Chondrocyte (in vitro differentiated cells): ENCODE data around the gene CABP7. TPM values are rescaled to one million over a fixed set of nuclear protein-coding genes. Genes with fewer than 3 reads are reported as not detected.

Experiments used
- DNase-seq: peaks from one replicate; pipeline ENCODE4 v3.0.0; 2021; ENCODE audit warnings: mixed read lengths, low spot score
- H3K27ac Mint-ChIP-seq: one replicate; pipeline ENCODE4 v1.8.0; 2021; ENCODE audit warnings: mild to moderate bottlenecking, moderate library complexity, mixed read lengths; ENCODE audit not compliant: unreplicated experiment
- H3K27me3 Mint-ChIP-seq: 2 replicates; pipeline ENCODE4 v1.8.0; 2021; ENCODE audit warnings: low read depth, mixed read lengths
- H3K36me3 Mint-ChIP-seq: 2 replicates; pipeline ENCODE4 v1.8.0; 2021; ENCODE audit warnings: low read depth, mixed read lengths
- H3K4me1 Mint-ChIP-seq: 2 replicates; pipeline ENCODE4 v1.8.0; 2021; ENCODE audit warnings: low read depth, mild to moderate bottlenecking, mixed read lengths
- H3K4me3 Mint-ChIP-seq: one replicate; pipeline ENCODE4 v1.8.0; 2021; ENCODE audit warnings: mild to moderate bottlenecking, moderate library complexity, mixed read lengths; ENCODE audit not compliant: unreplicated experiment
- H3K9me3 Mint-ChIP-seq: 2 replicates; pipeline ENCODE4 v1.8.0; 2021; ENCODE audit warnings: low read depth, mixed read lengths
- total RNA-seq: library from RNA; stranded (reverse); gene quantifications from 3 replicates; pipeline ENCODE4 v1.2.1, GENCODE V29; 2021
- TF ChIP-seq, protein P1 (sequence below): fragments of 200-600 bp; sonication (generic); IDR thresholded peaks from 2 replicates; pipeline ENCODE4 v1.5.0; 2021; ENCODE audit warnings: antibody characterized with exemption, mild to moderate bottlenecking, moderate library complexity

Gene CABP7
- total RNA-seq, 1 donor from 2014 or later, result not detected

DNA sequence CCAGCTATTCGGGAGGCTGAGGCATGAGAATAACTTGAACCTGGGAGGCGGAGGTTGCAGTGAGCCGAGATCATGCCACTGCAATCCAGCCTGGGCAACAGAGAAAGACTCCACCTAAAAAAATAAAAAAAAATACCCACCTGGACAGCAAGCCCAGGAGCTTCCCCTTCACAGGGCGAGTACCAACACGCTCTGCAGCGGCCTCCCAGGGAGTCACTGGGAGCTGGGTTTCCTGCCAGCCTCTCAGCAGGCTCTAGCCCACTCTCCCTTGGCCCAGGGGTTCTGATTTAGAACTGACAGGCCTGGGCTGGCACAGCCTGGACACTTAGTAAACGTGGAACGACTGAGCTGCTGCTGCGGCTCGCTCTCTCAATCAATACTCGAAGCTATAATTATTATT lies 2.0 kb upstream of the CABP7 start:
- Mint-ChIP-seq H3K4me1 (no peaks in the 10 kb centered on the region), H3K27ac (no peak overlapping the region)

DNA sequence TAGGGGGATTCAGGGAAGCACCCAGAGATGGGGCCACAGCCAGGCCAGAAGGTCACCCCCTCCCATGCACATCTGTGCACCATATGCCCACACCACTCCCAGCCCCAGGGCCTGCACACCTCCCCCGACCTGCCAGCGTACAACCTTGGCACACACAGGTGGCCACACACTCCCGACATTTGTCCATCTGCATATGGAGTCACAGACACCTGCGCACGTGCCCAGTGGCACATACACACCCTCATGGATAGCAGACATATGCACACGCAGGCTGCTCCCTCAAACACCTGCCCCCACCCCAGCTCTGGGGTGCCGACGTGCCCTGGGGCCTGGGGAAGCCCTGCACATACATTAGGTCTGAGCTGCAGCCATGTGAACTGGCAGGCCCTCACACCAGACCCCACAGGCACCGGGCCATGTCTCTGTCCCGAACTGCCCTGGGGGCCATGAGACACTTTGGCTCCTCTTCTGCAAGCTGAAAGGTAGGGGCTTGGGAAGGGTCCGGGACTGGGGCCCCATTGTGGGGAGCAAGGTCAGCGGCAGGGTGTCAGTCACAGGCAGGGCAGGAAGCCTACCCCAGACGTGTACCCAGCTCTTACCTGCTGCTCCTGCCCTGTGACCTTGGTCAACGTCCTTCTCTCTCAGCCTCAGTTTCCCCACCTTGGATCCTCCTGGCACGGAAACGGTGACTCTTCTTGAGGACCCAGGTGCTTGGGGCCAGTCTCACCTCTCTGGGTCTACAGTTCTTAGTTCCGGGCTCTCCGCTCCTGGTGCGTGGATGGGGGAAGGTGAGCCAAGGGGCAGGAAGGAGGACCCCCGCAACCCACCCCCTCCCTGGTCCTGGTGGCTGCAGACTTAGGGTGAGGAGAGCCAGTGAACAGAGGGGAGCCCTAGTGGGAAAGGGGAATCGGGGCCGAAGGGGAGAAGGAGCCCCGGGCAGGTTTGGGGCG lies 579 bp upstream of the CABP7 start:
- Mint-ChIP-seq H3K36me3 (no peaks in the 10 kb centered on the region), H3K27ac (no peak overlapping the region), H3K9me3 (peaks cover 2% of the 10 kb centered on the region), H3K4me3 (no peak overlapping the region), H3K27me3 (peaks cover 40% of the 10 kb centered on the region), H3K4me1 (no peaks in the 10 kb centered on the region)
- DNase-seq, result no peak
- TF ChIP-seq, protein P1, sequence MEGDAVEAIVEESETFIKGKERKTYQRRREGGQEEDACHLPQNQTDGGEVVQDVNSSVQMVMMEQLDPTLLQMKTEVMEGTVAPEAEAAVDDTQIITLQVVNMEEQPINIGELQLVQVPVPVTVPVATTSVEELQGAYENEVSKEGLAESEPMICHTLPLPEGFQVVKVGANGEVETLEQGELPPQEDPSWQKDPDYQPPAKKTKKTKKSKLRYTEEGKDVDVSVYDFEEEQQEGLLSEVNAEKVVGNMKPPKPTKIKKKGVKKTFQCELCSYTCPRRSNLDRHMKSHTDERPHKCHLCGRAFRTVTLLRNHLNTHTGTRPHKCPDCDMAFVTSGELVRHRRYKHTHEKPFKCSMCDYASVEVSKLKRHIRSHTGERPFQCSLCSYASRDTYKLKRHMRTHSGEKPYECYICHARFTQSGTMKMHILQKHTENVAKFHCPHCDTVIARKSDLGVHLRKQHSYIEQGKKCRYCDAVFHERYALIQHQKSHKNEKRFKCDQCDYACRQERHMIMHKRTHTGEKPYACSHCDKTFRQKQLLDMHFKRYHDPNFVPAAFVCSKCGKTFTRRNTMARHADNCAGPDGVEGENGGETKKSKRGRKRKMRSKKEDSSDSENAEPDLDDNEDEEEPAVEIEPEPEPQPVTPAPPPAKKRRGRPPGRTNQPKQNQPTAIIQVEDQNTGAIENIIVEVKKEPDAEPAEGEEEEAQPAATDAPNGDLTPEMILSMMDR, result no peak

More for the DNA sequence above, 2.0 kb upstream of the CABP7 start:
- H3K4me3 Mint-ChIP-seq, result no peak overlapping the region
- DNase-seq, result no peak
- peaks cover 2% of the 10 kb centered on the region for H3K9me3 Mint-ChIP-seq
- no peaks in the 10 kb centered on the region for H3K36me3 Mint-ChIP-seq
- TF ChIP-seq, protein P1, result no peak
- peaks cover 46% of the 10 kb centered on the region for H3K27me3 Mint-ChIP-seq

- H3K9me3 Mint-ChIP-seq, result peaks cover 2% of the 10 kb centered on the region
- peaks cover 35% of the 10 kb centered on the region for H3K27me3 Mint-ChIP-seq
- H3K36me3 Mint-ChIP-seq, result no peaks in the 10 kb centered on the region
- TF ChIP-seq, protein P1, result no peak
- H3K4me1 Mint-ChIP-seq, result no peaks in the 10 kb centered on the region
- H3K27ac Mint-ChIP-seq, result no peak overlapping the region
- H3K4me3 Mint-ChIP-seq, result no peak overlapping the region
- no peak for DNase-seq
Measured at GRCh38 chr22:29720811-29721323, 1.1 kb downstream of the CABP7 start.

DNA sequence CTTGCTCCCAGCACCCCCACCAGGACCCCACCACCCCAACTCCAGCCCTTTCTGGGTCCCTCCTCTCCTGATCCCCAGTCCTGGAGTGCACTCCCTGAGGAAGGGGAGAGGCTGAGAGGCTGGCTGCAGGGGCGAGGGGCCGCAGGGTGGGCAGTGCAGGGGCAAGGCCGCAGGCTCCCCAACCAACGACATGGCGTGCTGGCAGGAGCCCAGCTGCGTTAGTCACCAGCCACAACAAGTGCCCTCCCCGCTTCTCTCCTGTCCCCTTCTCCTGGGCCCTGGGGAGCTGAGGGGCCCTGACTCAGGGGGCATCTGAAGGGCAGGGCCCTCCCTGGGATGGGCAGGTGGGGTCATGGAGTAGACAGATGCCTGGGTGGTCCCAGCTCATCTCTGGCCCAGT lies 2.3 kb downstream of the CABP7 start:
- TF ChIP-seq, protein P1, result no peak
- Mint-ChIP-seq H3K4me1 (no peaks in the 10 kb centered on the region), H3K36me3 (no peaks in the 10 kb centered on the region), H3K4me3 (no peak overlapping the region), H3K27ac (no peak overlapping the region), H3K27me3 (peaks cover 26% of the 10 kb centered on the region), H3K9me3 (no peaks in the 10 kb centered on the region)
- DNase-seq, result no peak

- Mint-ChIP-seq H3K27me3 (peaks cover 26% of the 10 kb centered on the region), H3K4me3 (no peak overlapping the region), H3K27ac (no peak overlapping the region), H3K36me3 (no peaks in the 10 kb centered on the region), H3K9me3 (no peaks in the 10 kb centered on the region), H3K4me1 (no peaks in the 10 kb centered on the region)
- DNase-seq, result no peak
- TF ChIP-seq, protein P1, result no peak
Measured at GRCh38 chr22:29722587-29722986, 2.8 kb downstream of the CABP7 start.
